Heart left ventricle (tissue), 16 donors: ENCODE data around the gene RPS28. TPM values are rescaled to one million over a fixed set of nuclear protein-coding genes. Genes with fewer than 3 reads are reported as not detected.
A peak's percentile ranks its signal among the peaks of the same experiment; 100 is the strongest.

ENCODE experiments used
- ATAC-seq, 4 donors: fragments of 200-7000 bp; cut with Tn5 transposase; one replicate each; pipeline ENCODE4 v1.9.1; 2020 to 2022; ENCODE audit warnings: moderate library complexity in 4 of 4, mild to moderate bottlenecking in 3 of 4, moderate number of reproducible peaks in 1 of 4
- DNase-seq, 5 donors: peaks; one replicate each; pipeline ENCODE4 v3.0.0-alpha.2; 2020
- H3K27ac ChIP-seq, 12 donors: fragments of 200-600 bp; sonication (generic) in 4 of 12; one replicate each; pipeline versions ENCODE4 v1.5.0 to v1.8.0; 2016 to 2022; ENCODE audit warnings: mild to moderate bottlenecking in 2 of 12
- H3K27me3 ChIP-seq, 9 donors: fragments of 200-600 bp; sonication (generic) in 2 of 9; one replicate each; pipeline versions ENCODE4 v1.5.1 to v1.8.0; 2016 to 2022; ENCODE audit warnings: mild to moderate bottlenecking in 3 of 9
- H3K36me3 ChIP-seq, 9 donors: fragments of 200-600 bp; sonication (generic) in 2 of 9; one replicate each; pipeline versions ENCODE4 v1.5.0 to v1.8.0; 2018 to 2022; ENCODE audit warnings: mild to moderate bottlenecking in 2 of 9
- H3K4me1 ChIP-seq, 12 donors: fragments of 200-600 bp; sonication (generic) in 4 of 12; one replicate each; pipeline versions ENCODE4 v1.5.0 to v1.8.0; 2016 to 2022; ENCODE audit warnings: mild to moderate bottlenecking in 3 of 12
- H3K4me3 ChIP-seq, 12 donors: fragments of 200-600 bp; sonication (generic) in 4 of 12; one replicate each; pipeline versions ENCODE4 v1.5.0 to v1.8.0; 2017 to 2022; ENCODE audit warnings: mild to moderate bottlenecking in 9 of 12, moderate library complexity in 4 of 12
- H3K9me3 ChIP-seq, 12 donors: fragments of 200-600 bp; sonication (generic) in 4 of 12; one replicate each; pipeline versions ENCODE4 v1.5.0 to v1.8.0; 2016 to 2022; ENCODE audit warnings: mild to moderate bottlenecking in 1 of 12
- CTCF ChIP-seq, 12 donors: fragments of 200-600 bp; sonication (generic) in 4 of 12; IDR thresholded peaks; one replicate each; pipeline versions ENCODE4 v1.5.0 to v1.8.0; 2018 to 2022; ENCODE audit warnings: antibody characterized with exemption in 12 of 12, mild to moderate bottlenecking in 5 of 12
- POLR2A ChIP-seq, 2 donors: fragments of 450-650 bp; IDR thresholded peaks; one replicate each; pipeline ENCODE4 v1.6.1; 2017; ENCODE audit warnings: antibody characterized with exemption in 2 of 2, mild to moderate bottlenecking in 2 of 2, moderate library complexity in 2 of 2
- WGBS, 4 donors: extraction: QIAGEN DNeasy Blood & Tissue Kit in 2 of 4; methylation state at CpG; one replicate each; pipeline versions ENCODE4 v1.1.5 to v1.1.7; 2013 to 2018; 5-methylcytosine and 5-hydroxymethylcytosine counted together
- intact Hi-C, 10 donors: fragments of 100-400 bp; cut with DNase I; formaldehyde crosslinking; loops; one replicate each; pipeline versions ENCODE4 v1.11.1 to v1.14.2; 2022
- polyA plus RNA-seq, 2 donors: library from polyadenylated mRNA; stranded (reverse); fragments of 200-250 nt; gene quantifications; one replicate each; pipeline ENCODE4 v1.2.3, GENCODE V29; 2013
- total RNA-seq, 9 donors: library from RNA; depleted of rRNA in 2 of 9; stranded (reverse); fragments of >200 nt in 2 of 9; fragmentation: NEBNext Ultra II Directional in 3 of 9; extraction: Animal tissue kit (Norgen Biotek cat#: 25700) in 3 of 9; gene quantifications; one replicate each; pipeline versions ENCODE4 v1.1.0 to v1.2.4, GENCODE V29; 2016 to 2023
- donor health status: ischemic (EF 13 %, LVEDD 7.1; RV severe dilation, severe dysfunction).
- donor health status: healthy with polysubstance abuse.
- donor health status: DM: no; HTN: yes; CAD: no.
- donor health status: DM: no; HTN: no; CAD: no.
- donor health status: ischemic (EF 25% LVEDD 6.9; RV normal size, moderate dysfunction).
- donor health status: ischemic (EF 25% LVEDD 5.7; RV mildly dilated, moderate dysfunction).
- donor health status: healthy.
- donor health status: DM: yes; HTN: yes; CAD: no.
- donor health status: ischemic (EF 35%, LVEDD 5.7; RV mildly dilated, moderate dysfunction).
- donor health status: nonischemic (EF 11% LVEDD 7.7; RV severe dilation, severe dysfunction).
- donor health status: DM: yes; HTN: yes; CAD: no.
- donor health status: PGD.
- donor health status: ischemic (EF 29% LVEDD 5.4; RV normal size, mild dysfunction).
- donor health status: nonischemic (EF 23%, LVEDD 6.1; RV moderate dilation, normal function).

RPS28 gene
- total and polyA plus RNA-seq, 11 donors: 271 to 1,278 (median 1,048) TPM

- WGBS, 4 donors: 83 to 85% (median 85%) methylated on average over 19 of the region's 19 CpGs
- Histone ChIP-seq H3K4me3 (peak overlapping the region in 11 of 12 donors; percentile 58 to 98 (median 81)), H3K4me1 (peaks cover 5 to 53% (median 36%) of the 10 kb centered on the region in 12 donors), H3K27me3 (no peaks in the 10 kb centered on the region), H3K36me3 (peaks cover 0 to 47% (median 39%) of the 10 kb centered on the region in 9 donors), H3K27ac (peak overlapping the region in 10 of 12 donors; percentile 89 to 97 (median 92)), H3K9me3 (no peaks in the 10 kb centered on the region)
- intact Hi-C loops: loop anchor here in 3 of 10 donors (5.0 to 10.0 kb wide), 2 partner anchors 53 to 55 kb away; no protein-coding TSS in a partner anchor
- TF ChIP-seq CTCF (IDR thresholded peaks at IDR 0.05): no peak
- TF ChIP-seq POLR2A (IDR thresholded peaks at IDR 0.05): no peak
- ATAC-seq (no peak), DNase-seq (peak in 1 of 5 donors; percentile 9)
Measured at GRCh38 chr19:8319807-8320520, 1.3 kb upstream of the RPS28 start.

GRCh38 chr19:8320564-8321066, 681 bp upstream of the RPS28 start:
- peak overlapping the region; percentile 58 to 98 (median 79) for H3K4me3 ChIP-seq
- intact Hi-C loops: loop anchor here in 2 of 10 donors (5.0 to 10.0 kb wide), 2 partner anchors 53 to 56 kb away; no protein-coding TSS in a partner anchor

GRCh38 chr19:8321986-8322637, 816 bp downstream of the RPS28 start:
- Histone ChIP-seq H3K27ac (peak overlapping the region; percentile 89 to 97 (median 92)), H3K4me1 (peaks cover 5 to 51% (median 36%) of the 10 kb centered on the region in 12 donors), H3K36me3 (peaks cover 0 to 33% (median 22%) of the 10 kb centered on the region in 9 donors), H3K27me3 (no peaks in the 10 kb centered on the region), H3K4me3 (peak overlapping the region; percentile 58 to 98 (median 79)), H3K9me3 (peaks cover 0 to 5% (median 0%) of the 10 kb centered on the region in 12 donors)
- ATAC-seq (no peak), DNase-seq (no peak)
- no peak for TF ChIP-seq POLR2A (IDR thresholded peaks at IDR 0.05)
- no peak for TF ChIP-seq CTCF (IDR thresholded peaks at IDR 0.05)
- WGBS, 4 donors: 13 to 17% (median 16%) methylated on average over 30 of the region's 30 CpGs
- intact Hi-C loops: loop anchor here in 2 of 10 donors (5.0 to 10.0 kb wide), 2 partner anchors 55 to 57 kb away; no protein-coding TSS in a partner anchor

More at GRCh38 chr19:8320564-8321066, 681 bp upstream of the RPS28 start:
- WGBS, 4 donors: 1 to 2% (median 2%) methylated on average over 14 to 16 of the region's 16 CpGs
- peaks cover 5 to 54% (median 38%) of the 10 kb centered on the region in 12 donors for H3K4me1 ChIP-seq
- ATAC-seq (peak in 3 of 4 donors; percentile 6 to 9 (median 8)), DNase-seq (peak in 1 of 5 donors; percentile 30)
- TF ChIP-seq POLR2A (IDR thresholded peaks at IDR 0.05) (no peak), CTCF (IDR thresholded peaks at IDR 0.05) (no peak)
- H3K36me3 ChIP-seq: peaks cover 0 to 41% (median 32%) of the 10 kb centered on the region in 9 donors
- no peaks in the 10 kb centered on the region for H3K9me3 ChIP-seq
- H3K27ac ChIP-seq: peak overlapping the region; percentile 89 to 97 (median 92)
- H3K27me3 ChIP-seq: no peaks in the 10 kb centered on the region
